Kasumi-1 (cell line): ENCODE results near the gene CMTM8.
A peak's percentile ranks its signal among the peaks of the same experiment; 100 is the strongest.

Experiments
- DNase-seq, 2 experiments: peaks; one replicate each; lab custom pipeline; 2025; lab: John Stamatoyannopoulos, UW

The CMTM8 gene

GRCh38 chr3:32229565-32229964 is 8.9 kb upstream of the CMTM8 start:
- DNase-seq: no peak

GRCh38 chr3:32236377-32236776 is 2.1 kb upstream of the CMTM8 start:
- no peak for DNase-seq

GRCh38 chr3:32237670-32238452 is 619 bp upstream of the CMTM8 start:
- DNase-seq: peak; percentile 35 to 49

GRCh38 chr3:32239307-32240158 is 1.1 kb downstream of the CMTM8 start:
- peak in 1 of 2 experiments; percentile 24 for DNase-seq

GRCh38 chr3:32240159-32240545 is 1.7 kb downstream of the CMTM8 start:
- peak; percentile 76 to 80 for DNase-seq

GRCh38 chr3:32241100-32241499 is 2.6 kb downstream of the CMTM8 start:
- no peak for DNase-seq

GRCh38 chr3:32243519-32243918 is 5.0 kb downstream of the CMTM8 start:
- no peak for DNase-seq

- DNase-seq: no peak
Observed at GRCh38 chr3:32245200-32245599, 6.7 kb downstream of the CMTM8 start.

- no peak for DNase-seq
Observed at GRCh38 chr3:32246079-32246675, 7.7 kb downstream of the CMTM8 start.

- DNase-seq: no peak
Observed at GRCh38 chr3:32249184-32249782, 10.8 kb downstream of the CMTM8 start.

GRCh38 chr3:32254268-32254667 is 15.8 kb downstream of the CMTM8 start:
- DNase-seq: no peak

GRCh38 chr3:32255345-32255744 is 16.9 kb downstream of the CMTM8 start:
- no peak for DNase-seq

GRCh38 chr3:32256206-32256605 is 17.7 kb downstream of the CMTM8 start:
- no peak for DNase-seq

GRCh38 chr3:32257042-32257441 is 18.6 kb downstream of the CMTM8 start:
- DNase-seq: no peak

GRCh38 chr3:32257641-32258438 is 19.4 kb downstream of the CMTM8 start:
- no peak for DNase-seq

GRCh38 chr3:32258869-32259268 is 20.4 kb downstream of the CMTM8 start:
- DNase-seq: no peak

- DNase-seq: no peak
Observed at GRCh38 chr3:32261545-32261944, 23.1 kb downstream of the CMTM8 start.

- DNase-seq: no peak
Observed at GRCh38 chr3:32262201-32262600, 23.7 kb downstream of the CMTM8 start.

GRCh38 chr3:32274306-32274705 is 35.8 kb downstream of the CMTM8 start:
- DNase-seq: no peak

- DNase-seq: no peak
Observed at GRCh38 chr3:32275506-32275905, 37.0 kb downstream of the CMTM8 start.

GRCh38 chr3:32276279-32276841 is 37.9 kb downstream of the CMTM8 start:
- DNase-seq: peak; percentile 20 to 28
